Stimulated activated CD4-positive, alpha-beta T cell treated with anti-CD3 and anti-CD28 coated beads, TNF-alpha, amount 100 ng/mL, for 4 hours (primary cell): ENCODE measurements around the gene FN3K.
"Not testable (repeated sequence)": the region's sequence is repeated elsewhere in the genome, so short reads cannot be mapped to it uniquely, and the experiment has no call there.

Experiments used
- DNase-seq, 3 experiments: peaks; one replicate each; pipeline ENCODE4 v3.0.0-alpha.2; 2020; ENCODE audit warnings: low read depth in 3 of 3

Gene FN3K

DNA sequence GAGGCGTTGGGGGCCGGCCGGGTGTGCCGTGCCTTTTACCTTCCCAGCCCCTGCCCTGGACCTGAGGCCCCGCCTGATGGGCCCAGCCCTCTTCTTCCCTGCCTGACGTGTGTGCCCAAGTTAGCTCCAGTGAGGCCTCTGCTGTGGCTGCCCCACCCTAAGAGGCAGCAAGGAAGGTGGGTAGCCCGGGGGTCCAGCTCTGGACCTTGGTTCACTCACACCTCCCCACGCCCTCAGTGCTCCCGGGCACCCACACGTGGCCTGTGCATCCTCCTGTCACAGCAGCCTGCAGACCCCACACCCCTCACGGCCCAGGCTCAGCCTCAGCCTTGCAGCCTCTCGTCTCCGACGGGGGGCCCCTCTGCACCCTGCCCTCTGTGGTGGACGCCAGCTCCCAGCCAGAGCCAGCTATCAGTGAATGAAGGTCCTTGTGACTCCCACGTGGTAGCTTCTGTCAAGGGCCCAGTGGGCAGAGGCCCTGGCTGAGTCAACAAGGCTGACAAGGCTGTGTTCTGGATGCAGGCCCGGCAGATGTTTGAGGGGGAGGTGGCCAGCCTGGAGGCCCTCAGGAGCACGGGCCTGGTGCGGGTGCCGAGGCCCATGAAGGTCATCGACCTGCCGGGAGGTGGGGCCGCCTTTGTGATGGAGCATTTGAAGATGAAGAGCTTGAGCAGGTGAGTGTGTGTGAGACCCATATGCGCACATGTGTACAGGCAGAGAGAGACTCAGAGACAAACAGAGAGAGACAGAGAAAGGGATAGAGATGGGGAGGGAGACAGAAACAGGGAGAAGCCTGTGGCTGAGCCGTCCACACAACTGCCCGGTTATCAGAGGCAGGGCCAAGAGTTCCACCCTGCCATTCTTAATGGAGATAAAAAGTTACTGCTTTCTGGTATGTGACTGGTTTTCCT, 2.8 kb downstream of the FN3K start:
- DNase-seq, result no peak

DNA sequence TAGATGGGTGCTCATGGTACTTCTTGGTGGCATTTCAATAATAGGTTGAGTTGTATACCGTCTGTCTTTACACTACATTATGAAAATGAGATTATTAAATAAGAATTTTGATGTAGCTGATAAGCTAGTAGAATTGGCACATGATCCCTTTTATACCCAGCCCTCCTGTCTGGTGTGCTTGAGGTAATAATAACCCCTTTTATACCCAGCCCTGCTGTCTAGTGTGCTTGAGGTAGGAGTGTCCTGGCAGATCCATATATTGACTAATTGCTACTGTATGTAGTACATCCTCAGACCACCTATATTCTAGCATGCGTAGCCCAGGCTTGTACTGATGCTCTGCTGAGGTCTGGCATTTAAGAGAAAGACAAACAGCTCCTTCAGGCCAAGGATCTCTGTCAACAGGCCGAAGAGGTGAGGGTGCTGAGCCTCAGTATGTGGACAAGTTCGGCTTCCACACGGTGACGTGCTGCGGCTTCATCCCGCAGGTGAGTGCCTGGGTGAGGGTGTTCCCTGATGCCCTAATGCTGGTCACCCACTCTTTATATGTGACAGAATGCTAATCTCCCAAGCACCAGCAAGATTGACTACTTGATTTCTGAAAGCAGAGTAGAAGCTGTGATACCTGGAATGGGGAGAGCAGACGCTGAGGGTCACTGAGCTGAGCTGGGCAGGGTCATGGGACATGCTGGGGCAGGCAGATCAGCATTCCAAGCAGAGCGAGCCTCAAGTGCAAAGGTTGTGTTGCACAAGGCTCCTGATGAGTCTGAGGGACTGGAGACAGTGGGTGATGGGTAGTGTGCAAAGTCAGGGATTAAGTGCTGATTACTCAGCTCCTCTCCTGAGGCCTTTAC, 5.7 kb downstream of the FN3K start:
- no peak for DNase-seq

DNA sequence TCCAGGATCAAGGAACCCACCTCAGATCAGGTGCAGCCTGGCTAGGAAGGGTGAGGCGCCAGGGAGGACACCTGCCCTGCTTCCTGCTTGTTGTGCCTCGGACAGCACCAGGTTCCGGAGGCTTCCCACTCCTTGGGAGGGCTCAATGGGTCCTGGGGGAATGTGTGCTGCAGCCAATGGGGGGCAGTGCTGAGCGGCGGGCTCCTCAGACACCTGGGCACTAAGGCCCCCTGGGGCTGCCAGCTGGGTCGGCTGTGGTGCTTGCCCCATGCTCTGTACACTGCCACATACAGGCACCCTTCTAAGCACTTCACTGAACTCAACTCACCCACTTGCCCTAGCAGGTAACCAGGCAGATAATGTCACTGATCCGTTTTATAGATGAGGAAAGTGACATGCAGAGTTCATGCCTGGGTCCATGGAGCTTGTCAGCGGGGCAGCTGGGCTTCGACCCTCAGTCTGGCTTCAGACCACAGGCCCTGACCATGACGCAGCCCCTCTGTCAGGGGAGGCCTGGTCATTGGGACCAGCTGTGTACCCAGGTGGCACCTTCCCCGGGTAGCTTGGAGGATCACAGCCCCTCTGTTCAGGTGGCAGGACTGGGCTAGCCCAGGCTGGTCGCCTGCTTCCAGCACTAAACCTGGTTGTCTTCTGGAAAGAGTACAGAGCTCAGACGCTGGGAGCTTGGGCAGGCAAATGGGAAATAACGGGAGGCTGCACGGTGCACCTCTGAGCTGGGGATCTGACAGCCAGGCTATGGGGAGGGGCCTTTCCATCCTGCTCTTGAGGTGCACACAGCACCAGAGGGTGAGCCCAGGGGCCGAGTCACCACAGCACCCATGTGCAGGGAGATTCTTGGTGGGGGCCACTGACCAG, 8.2 kb downstream of the FN3K start:
- no peak for DNase-seq

GRCh38 chr17:82744736-82745135, 9.3 kb downstream of the FN3K start:
- not testable (repeated sequence) for DNase-seq

GRCh38 chr17:82745524-82745923, 10.1 kb downstream of the FN3K start:
- DNase-seq, result no peak

GRCh38 chr17:82748756-82749155, 13.3 kb downstream of the FN3K start:
- DNase-seq, result no peak

- no peak for DNase-seq
Measured at GRCh38 chr17:82750241-82750908, 15.0 kb downstream of the FN3K start.

DNA sequence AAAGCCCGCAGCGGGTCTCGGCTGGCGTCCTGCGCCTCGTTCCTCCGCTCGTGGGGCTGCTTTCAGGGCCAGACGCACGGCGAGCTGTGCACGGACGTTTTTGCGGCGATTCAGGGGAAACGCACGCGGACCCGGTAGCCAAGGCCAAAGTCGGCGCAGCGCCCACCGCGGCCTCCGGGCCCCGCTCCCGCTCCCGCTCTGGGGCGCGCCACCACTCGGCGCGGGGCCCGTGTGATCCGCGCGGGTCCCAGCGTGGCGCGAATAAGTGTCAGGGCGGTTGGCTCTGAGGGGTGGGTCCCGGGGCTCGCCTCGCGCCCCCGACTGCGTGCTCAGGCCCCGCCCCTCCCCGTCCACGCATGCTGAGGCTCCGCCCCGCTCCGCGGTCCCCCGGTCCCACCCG, 15.8 kb downstream of the FN3K start:
- DNase-seq, result no peak

DNA sequence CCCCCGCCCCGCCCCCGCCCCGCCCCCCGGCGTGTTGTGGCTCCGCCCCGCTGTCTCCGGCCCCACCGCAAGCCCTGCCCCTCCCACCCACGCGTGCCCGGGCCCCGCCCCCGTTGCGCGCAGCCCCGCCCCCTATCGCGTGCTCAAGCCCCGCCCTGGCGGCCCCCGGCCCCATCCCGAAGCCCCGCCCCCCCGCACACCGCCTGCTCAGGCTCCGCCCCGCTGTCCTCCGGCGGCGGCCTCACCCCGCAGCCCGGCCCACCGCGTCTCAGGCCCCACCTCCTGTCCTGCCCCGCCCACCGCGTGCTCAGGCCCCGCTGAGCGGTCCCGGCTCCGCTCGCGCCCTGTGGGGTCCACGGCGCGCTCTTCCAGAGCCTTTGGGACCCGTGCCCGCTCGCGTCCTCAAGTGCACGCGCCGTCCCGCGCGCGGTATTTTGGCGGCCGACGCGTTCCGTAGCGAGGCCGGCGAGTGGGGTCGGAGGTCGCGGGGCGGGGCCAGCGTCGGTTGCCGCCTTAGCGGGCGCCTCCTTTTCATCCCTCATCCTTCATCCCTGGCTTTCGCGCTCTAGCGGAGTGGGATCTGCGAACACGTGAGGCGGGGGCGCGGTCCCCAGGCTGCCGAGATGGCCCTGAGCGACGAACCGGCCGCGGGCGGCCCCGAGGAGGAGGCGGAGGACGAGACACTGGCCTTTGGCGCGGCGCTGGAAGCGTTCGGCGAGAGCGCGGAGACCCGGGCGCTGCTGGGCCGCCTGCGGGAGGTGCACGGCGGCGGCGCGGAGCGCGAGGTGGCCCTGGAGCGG, 16.4 kb downstream of the FN3K start, which contains the start of gene TBCD:
Gene TBCD (plus strand): TSS at position 495 of the 800 bp plus-strand sequence. CDS start 129 bp downstream, at position 624.
- DNase-seq, result peak; percentile 77 to 89 (median 82)

DNA sequence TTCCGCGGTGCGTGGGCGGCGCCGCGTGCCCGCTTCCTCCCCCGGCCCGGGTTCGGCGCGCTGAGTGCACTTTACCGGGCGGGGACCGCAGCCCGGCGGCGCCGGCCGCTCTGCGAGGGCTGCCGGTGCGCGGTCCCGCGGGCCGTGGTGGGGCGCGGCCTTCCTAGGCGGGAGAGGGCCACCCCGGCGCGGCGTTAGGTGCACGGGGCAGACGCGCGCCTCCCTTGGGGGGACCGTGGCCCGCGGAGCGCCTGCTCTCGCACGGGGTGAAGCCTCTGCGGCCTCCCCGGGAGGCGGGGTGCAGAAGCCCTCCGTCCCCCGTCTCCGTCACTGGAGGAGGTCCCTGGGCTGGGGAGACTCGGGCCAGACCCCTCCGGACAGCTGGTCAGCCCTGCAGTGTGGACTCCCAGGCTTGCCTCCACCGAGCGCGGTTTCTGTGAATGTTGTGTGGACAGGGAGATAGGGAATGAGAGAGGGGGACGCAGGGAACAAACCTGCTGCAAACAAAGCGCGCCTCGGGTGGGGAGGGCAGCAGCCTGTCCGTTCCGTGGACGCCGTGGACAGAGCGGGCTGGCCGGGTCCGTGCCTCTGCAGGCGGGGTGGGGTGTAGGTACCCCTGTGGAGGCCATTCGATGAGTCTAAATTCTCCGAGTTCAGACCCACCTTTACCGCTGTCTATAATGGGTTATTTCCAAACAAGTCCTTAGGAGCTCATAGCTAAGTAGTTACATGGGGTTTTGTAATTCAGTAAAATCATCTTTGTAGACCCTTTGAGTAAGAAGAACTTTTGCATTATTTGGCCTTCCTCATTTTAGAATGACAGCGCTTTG, 17.2 kb downstream of the FN3K start:
- peak in 1 of 3 experiments; percentile 19 for DNase-seq

GRCh38 chr17:82753201-82753464, 17.7 kb downstream of the FN3K start:
- DNase-seq, result no peak

- no peak for DNase-seq
Measured at GRCh38 chr17:82754297-82755208, 19.1 kb downstream of the FN3K start.

GRCh38 chr17:82756166-82756565, 20.8 kb downstream of the FN3K start:
- DNase-seq, result no peak

DNA sequence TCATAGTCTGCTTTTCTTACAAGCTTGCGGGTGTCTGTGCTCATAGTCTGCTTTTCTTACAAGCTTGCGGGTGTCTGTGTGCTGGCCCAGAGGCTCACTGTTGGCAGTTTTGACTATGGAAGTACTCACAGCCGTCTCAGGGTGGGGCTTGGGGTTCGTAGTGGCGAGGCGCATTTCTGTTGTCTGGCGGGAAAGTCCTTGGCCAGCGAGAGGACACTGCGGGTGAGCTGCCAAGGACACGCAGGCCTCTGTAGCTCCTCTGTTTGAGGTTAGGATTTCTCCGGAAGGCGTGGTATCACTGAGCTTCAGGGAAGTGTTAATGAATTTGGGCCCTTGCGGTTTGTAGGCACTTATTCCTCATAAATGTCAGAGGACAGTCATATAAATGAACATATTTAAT, 30.0 kb downstream of the FN3K start:
- no peak for DNase-seq

DNA sequence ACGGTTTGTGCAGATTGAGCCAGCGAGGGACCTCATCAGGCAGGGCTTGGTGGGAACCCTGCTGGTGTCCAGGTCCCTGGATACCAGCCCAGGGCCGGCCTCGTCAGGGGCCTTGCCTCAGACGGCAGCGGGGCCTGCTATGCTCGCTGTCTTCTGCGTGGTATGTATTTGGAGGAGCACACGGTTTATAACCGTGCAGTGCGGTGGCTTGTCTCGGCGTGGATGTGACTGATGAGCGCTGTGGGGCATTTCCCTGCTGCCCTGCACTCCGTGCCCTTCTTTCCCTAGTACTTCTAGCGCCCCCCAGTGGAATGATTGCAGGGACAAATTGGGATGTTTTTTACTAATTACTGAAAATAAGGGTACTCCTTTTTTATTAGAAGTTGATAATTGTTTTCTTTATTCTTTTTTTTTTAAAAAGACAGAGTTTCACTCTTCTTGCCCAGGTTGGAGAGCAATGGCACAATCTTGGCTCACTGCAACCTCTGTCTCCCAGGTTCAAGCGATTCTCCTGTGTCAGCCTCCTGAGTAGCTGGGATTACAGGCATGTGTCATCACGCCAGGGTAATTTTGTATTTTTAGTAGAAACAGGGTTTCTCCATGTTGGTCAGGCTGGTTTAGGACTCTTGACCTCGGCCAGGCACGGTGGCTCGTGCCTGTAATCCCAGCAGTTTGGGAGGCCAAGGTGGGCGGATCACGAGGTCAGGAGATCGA, 31.8 kb downstream of the FN3K start:
- no peak for DNase-seq

- no peak for DNase-seq
Measured at GRCh38 chr17:82769041-82769440, 33.6 kb downstream of the FN3K start.

DNA sequence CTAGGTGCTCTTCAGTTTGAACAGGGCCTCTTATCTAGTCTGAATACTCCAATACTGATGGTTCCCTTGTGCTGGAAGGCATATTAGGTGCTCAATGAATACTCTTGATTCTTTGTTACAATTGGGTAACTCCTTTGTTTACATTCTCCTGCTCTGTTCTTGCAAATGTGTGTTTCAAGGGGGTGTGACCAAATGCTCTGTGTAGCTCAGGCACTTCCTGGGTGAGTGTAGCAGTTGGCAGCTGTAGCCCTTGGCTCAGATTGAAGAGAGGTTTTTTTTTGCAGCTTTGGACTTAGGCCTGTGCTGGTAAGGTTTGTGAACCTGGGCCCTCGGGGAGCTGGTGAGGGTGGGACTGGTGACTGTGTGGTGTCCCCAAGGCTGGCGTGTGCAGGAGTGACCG, 36.6 kb downstream of the FN3K start:
- no peak for DNase-seq

- DNase-seq, result not testable (repeated sequence)
Measured at GRCh38 chr17:82774456-82774855, 39.0 kb downstream of the FN3K start.
